IPS DF 4.7 (cell line): ENCODE data around the gene OR52B4.
"Not testable (repeated sequence)": the region's sequence is repeated elsewhere in the genome, so short reads cannot be mapped to it uniquely, and the experiment has no call there.

Experiments
- DNase-seq: peaks from one replicate; pipeline ENCODE4 v3.0.0-alpha.2; 2013; ENCODE audit warnings: low spot score; ENCODE audit errors: extremely low read depth

OR52B4 gene

DNA sequence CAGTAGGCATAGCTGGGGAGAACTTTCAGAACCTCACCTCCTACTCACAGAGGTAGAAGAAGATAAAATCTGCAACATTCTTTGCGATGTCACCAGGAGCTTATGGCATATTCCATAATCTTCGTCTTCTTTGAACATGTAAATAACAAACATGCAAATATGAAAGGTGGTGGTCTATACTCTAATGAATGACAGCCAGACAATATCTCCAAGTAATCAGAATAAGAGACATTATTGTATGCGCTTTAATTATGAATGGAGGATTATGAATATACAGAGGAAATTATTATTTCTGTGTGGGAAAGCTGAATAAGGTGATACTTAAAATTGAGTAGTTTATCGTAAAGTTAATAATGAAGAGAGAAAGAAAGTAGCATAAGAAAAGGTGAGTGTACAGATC is at the start of gene OR52B4:
Gene OR52B4 (minus strand): TSS at position 101 of the 400 bp plus-strand sequence. CDS start 91 bp downstream, at position 10.
- no peak for DNase-seq

DNA sequence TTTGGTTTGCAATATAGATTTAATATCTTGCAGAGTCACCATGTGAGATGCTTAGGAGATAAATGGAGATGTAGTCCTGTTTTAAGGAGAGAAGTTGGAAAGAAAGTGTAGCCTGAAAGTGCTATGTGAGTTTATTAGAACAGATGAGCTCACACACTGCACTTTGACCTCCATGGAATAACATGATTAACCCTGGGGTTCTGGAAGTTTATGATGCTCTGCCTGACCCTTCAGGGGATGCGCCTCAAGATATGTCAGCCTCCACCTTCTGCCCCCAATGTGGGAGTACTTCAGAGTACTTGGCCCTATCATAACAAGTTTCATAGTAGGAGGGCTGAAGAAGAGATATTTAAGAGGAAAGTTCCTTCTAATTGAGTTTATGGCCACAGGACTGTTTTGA is 48.6 kb upstream of the OR52B4 start:
- no peak for DNase-seq

DNA sequence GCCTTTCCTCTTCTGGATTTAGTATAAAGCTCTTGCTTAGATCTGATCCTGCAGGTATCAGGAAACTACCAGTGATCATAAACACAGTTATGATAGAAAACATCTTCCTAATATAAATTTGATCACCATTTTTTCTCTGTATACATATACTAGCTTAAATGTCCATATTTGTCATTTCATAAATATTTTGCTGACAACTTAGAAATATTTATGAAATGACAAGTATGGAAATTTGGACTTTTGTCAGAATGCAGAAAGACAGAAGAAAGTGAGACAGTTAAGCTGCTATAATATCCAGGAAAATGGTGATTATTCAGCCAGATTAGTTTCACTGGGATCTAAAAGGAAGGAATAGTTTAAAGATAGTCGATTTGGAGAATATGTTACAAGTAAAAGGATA is 48.1 kb upstream of the OR52B4 start:
- DNase-seq = no peak

DNA sequence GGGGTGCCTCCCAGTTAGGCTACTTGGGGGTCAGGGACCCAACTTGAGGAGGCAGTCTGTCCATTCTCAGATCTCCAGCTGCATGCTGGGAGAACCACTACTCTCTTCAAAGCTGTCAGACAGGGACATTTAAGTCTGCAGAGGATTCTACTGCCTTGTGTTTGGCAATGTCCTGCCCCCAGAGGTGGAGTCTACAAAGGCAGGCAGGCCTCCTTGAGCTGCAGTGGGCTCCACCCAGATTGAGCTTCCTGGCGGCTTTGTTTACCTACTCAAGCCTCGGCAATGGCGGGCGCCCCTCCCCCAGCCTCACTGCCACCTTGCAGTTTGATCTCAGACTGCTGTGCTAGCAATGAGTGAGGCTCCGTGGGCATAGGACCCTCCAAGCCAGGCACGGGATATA is 38.0 kb upstream of the OR52B4 start:
- DNase-seq = not testable (repeated sequence)

DNA sequence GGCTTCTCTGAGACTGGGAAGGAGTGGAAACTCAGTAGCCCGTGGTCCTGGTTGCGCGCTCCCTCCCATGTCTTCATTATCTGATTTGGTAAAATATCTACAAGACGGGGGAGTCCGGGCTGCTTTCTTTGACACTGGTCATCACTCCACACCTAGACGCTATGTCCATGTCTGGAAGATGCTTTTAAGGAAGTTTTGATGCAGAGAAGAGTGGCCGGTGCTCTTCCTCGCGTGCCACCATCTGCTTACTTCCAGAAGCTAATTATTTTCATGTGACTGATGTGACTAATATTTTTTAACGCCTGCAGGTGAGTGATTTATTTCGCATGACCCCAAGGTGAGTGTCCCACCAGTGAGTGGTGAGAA is 25.7 kb upstream of the OR52B4 start:
- DNase-seq = no peak

DNA sequence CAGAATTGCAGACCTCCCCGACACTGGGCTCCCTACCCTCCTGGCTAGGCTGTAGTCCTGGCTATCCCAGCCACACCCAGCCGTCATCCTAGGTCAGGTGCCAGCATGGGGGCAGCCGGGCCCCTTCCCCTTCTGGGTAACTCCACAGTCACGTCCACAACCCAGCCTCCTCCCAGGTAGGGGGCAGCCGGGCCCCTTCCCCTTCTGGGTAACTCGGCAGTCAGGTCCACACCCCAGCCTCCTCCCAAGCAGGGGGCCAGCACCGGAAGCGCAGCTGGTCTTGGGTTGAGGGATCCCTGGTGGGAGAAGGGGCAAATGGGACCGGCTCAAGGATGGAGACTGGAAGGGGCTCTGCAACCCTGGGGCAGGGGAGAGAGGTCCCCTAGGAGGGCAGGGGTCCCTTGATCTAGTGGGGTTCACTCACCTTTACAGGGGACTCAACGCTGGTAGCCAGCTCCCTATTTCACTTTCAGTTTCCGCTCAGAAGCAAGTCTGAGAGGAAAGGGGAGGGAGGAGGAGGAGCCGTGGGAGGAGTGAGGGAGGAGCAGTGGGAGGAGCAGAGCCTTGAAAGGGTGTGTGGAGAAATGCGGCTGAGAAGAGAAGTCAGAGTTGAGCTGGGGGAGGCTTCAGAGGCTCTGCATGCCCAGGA is 25.1 kb upstream of the OR52B4 start, which contains the start of gene TRIM21:
Gene TRIM21 (minus strand): TSS at position 494 of the 649 bp plus-strand sequence. CDS start 3,293 bp downstream, outside the sequence.
- DNase-seq = peak; percentile 62

DNA sequence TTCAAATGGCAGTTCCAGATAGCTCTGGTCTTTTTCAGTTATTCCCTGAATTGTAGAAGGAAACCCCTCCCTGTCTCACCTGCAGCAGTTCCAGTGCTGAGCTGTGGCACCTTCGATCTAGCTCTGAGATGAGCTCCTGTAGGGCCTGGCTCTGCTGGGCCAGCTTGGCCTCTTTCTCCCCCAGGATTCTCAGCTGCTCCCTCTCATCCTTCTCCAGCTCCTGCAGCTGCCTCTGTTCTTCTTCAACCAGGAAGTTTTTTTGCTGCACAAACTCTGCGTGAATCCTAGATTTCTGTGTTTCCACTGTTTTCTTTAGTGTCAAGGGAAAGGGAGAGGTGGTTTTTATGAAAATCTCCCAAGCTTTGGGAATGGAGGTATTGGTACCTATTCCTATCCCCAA is 20.0 kb upstream of the OR52B4 start:
- DNase-seq = no peak

DNA sequence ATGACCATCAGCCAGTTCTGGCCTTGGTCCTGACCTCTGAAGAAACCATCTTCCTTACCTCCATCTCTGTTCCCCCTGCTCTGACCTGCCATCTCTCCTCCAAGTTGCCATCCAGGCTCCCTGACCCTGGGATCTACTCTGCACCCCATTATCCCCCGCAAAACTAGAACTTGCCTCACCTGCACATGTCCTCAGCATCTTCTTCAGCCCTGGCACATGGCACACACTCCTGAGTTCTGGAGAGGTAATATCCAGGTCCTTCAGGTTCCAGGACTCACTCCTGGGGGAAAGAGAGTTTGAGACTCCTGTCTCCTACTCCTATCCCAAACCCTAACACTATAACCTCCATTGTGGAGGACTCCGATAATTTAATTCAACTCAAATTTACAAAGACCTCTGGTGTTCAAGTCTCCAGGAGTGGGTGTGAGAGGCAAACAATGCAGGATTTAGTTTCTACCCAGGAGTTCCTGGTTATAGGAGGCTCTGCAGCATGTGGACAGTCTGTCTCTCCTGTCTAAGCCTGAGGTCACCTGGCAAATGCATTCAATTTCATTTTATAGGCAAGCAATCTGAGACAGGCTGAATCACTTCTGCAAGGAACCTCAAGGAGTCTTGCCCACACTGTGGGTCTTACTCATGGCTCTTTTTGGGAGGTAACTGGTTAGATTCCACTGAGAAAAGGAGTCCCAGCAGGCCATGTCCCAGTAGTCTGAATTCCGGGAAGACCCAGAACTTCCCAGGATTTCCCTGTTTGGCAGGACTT is 18.0 kb upstream of the OR52B4 start:
- no peak for DNase-seq

DNA sequence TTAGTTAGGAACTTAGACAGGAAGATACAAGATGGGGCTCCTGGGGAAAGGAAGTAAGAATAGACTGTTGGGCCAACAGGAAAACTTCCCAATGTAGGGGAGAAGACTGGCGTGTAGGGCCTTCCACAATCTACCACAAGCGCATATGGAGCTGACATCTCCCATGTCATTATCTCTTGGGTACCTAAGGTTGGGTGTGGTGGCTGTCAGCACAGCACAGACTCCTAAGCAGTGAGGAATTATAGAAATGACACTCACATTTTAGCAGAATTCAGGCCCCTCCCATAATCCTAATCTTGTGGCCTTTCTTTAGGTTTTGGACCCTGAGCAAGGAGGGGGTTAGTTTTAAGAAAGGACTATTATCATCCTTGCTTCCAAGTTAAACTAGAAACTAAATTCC is 13.7 kb upstream of the OR52B4 start:
- no peak for DNase-seq

DNA sequence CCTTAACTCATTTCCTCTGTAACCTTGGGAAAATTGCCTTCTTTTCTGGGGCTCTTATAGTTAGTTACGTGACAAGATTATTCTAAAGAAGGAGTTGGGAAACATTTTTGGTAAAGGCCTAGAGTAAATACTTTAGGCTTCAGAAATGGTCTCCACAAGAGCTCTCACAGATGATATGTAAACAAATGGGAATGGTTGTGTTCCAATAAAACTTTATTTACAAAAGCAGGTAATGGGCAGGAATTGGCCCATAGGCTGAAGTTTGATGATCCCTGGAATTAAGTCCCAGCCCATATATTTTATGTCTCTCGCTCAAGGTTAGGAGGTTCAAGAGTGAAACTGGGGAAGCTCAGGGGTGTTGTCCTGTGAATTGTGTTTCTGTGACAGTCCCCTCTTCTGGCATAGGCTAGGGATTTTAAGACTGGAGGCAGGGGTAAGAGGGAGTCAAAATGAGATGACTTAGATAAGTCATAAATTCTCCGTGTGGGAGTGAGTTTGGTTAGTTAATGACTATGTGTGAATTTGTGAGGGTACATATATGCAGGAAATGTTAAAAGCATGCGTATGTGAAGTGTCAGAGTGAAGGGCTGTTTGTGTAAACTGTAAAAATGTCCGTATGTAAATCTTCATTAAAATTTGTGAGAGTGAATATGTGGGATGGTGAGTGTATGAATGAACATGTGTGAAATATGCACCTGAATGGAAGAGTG is 7.4 kb upstream of the OR52B4 start:
- no peak for DNase-seq

DNA sequence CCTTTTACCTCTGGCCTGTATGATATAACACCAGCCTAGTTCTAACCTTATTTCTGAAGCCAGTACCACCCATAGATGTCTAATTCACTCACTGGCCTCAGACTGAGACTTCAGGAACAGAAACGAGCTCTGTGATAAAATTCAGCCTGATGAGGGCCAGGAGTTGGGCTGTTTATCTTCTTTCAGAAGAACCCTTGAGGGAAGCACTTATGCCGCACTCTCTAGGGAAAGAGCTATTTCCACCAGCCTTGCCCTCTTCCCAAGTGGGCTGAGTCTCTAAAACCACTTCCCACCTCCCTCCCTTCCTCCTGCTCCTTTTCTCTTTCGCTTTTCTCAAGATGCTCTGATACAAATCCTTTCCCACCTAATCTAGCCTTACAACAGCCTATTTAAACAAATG is 2.0 kb upstream of the OR52B4 start:
- no peak for DNase-seq

DNA sequence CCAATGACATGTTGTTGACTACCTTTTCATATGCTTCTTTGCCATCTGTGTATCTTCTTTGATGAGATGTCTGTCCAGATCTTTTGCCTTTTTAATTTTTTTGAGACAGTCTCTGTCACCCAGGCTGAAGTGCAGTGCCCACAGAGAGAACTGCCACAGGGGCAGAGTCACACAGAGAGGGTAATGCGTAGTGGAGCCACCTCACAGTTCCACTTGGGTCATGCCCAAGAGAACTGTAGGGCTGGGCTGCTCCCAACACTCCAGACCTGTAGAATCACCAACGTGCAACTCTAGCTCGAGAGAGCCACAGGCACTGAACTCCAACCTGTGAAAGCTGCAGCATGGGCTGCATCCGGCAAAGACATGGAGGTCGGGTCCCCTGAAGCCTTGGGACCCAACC is 20.0 kb downstream of the OR52B4 start:
- DNase-seq = not testable (repeated sequence)

DNA sequence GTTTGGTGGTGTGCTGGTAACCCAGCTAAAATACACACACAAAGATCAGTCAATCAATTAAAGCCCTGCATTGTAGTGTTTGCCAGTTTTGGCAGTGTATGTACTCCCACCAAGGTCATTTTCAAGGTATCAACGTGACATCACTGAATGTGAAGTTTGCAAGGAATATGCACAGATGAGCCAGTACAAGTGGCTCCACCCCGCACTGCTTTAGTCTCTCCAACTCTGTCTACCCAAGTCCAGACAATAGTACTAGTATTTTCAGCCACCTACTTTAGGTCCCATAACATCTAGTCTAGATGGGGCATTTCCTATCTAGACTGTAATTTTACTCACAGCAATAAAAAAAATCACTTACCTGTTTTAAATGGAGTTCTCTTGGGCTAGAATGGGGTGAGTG is 22.8 kb downstream of the OR52B4 start:
- DNase-seq = not testable (repeated sequence)

DNA sequence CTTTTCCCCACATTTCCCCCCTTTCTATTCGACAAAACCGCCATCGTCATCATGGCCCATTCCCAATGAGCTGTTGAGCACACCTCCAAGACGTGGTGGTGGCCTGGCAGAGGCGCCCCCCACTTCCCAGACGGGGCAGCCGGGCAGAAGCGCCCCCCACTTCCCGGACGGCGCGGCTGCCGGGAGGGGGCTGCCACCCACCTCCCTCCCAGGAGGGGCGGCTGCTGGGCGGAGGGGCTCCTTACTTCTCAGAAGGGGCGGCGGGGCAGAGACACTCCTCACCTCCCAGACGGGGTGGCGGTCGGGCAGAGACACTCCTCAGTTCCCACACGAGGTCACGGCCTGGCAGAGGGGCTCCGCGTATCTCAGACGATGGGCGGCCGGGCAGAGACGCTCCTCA is 33.8 kb downstream of the OR52B4 start:
- DNase-seq = not testable (repeated sequence)
